GM12873 (cell line): ENCODE data around the gene NBPF4.

Experiments used
- CTCF ChIP-seq: IDR thresholded peaks from 2 replicates; pipeline ENCODE4 v1.5.1; 2012; ENCODE audit warnings: low read depth, mild to moderate bottlenecking, moderate library complexity, low read length, control low read depth; ENCODE audit not compliant: insufficient read depth; ENCODE audit errors: missing control alignments

NBPF4 gene

GRCh38 chr1:108200687-108201051, 43.2 kb downstream of the NBPF4 start:
- TF ChIP-seq CTCF, result peak; percentile 4

GRCh38 chr1:108199781-108200686, 43.8 kb downstream of the NBPF4 start, which contains the start of gene SLC25A24:
Gene SLC25A24 (minus strand): TSS chr1:108200343. CDS start chr1:108200138, 205 bp downstream.
- no peak for TF ChIP-seq CTCF

- no peak for TF ChIP-seq CTCF
These were observed 44.6 kb downstream of the NBPF4 start for GRCh38 chr1:108199201-108199691.

- TF ChIP-seq CTCF, result no peak
These were observed 49.8 kb downstream of the NBPF4 start for GRCh38 chr1:108194051-108194450.

- TF ChIP-seq CTCF, result no peak
These were observed 50.5 kb downstream of the NBPF4 start for GRCh38 chr1:108193333-108193732.

GRCh38 chr1:108192581-108192980, 51.3 kb downstream of the NBPF4 start:
- no peak for TF ChIP-seq CTCF

- TF ChIP-seq CTCF, result no peak
These were observed 53.0 kb downstream of the NBPF4 start for GRCh38 chr1:108190686-108191416.
